ENCODE data around the gene PIKFYVE.

The PIKFYVE gene

GRCh38 chr2:208269091-208269490 is 3.0 kb downstream of the PIKFYVE start:
- no peak overlapping the region for H3K27ac ChIP-seq (replicated peaks)
- H3K27me3 ChIP-seq (ENCODE audit: insufficient read depth, poor library complexity, severe bottlenecking): no peaks in the 10 kb centered on the region
- no peak overlapping the region for H3K4me3 ChIP-seq (replicated peaks; ENCODE audit: insufficient read depth, low read length)
- DNase-seq (ENCODE audit: low read depth in 1 of 2, low spot score in 1 of 2): no peak
- no peak for TF ChIP-seq CTCF (IDR thresholded peaks at IDR 0.05; ENCODE audit: insufficient read depth, low read length)
- no peak for TF ChIP-seq REST (IDR thresholded peaks at IDR 0.05; ENCODE audit: insufficient replicate concordance, low read depth)
- TF ChIP-seq SPI1 (IDR thresholded peaks at IDR 0.05; ENCODE audit: borderline replicate concordance, low read depth): no peak
- TF ChIP-seq POLR2AphosphoS5 (IDR thresholded peaks at IDR 0.05; ENCODE audit: low read depth): no peak
- no peak for TF ChIP-seq GABPA (IDR thresholded peaks at IDR 0.05; ENCODE audit: low read depth)

- Histone ChIP-seq H3K4me3 (replicated peaks; ENCODE audit: insufficient read depth, low read length) (no peak overlapping the region), H3K27ac (replicated peaks) (no peak overlapping the region), H3K27me3 (ENCODE audit: insufficient read depth, poor library complexity, severe bottlenecking) (no peaks in the 10 kb centered on the region)
- TF ChIP-seq SPI1 (IDR thresholded peaks at IDR 0.05; ENCODE audit: borderline replicate concordance, low read depth): no peak
- no peak for TF ChIP-seq POLR2AphosphoS5 (IDR thresholded peaks at IDR 0.05; ENCODE audit: low read depth)
- TF ChIP-seq CTCF (IDR thresholded peaks at IDR 0.05; ENCODE audit: insufficient read depth, low read length): no peak
- TF ChIP-seq GABPA (IDR thresholded peaks at IDR 0.05; ENCODE audit: low read depth): no peak
- no peak for TF ChIP-seq REST (IDR thresholded peaks at IDR 0.05; ENCODE audit: insufficient replicate concordance, low read depth)
- DNase-seq (ENCODE audit: low read depth in 1 of 2, low spot score in 1 of 2): no peak
Observed at GRCh38 chr2:208274748-208275147, 8.7 kb downstream of the PIKFYVE start.

- Histone ChIP-seq H3K27ac (replicated peaks) (no peak overlapping the region), H3K27me3 (ENCODE audit: insufficient read depth, poor library complexity, severe bottlenecking) (no peaks in the 10 kb centered on the region), H3K4me3 (replicated peaks; ENCODE audit: insufficient read depth, low read length) (no peak overlapping the region)
- DNase-seq (ENCODE audit: low read depth in 1 of 2, low spot score in 1 of 2): no peak
- TF ChIP-seq REST (IDR thresholded peaks at IDR 0.05; ENCODE audit: insufficient replicate concordance, low read depth) (no peak), GABPA (IDR thresholded peaks at IDR 0.05; ENCODE audit: low read depth) (no peak), SPI1 (IDR thresholded peaks at IDR 0.05; ENCODE audit: borderline replicate concordance, low read depth) (no peak), POLR2AphosphoS5 (IDR thresholded peaks at IDR 0.05; ENCODE audit: low read depth) (no peak), CTCF (IDR thresholded peaks at IDR 0.05; ENCODE audit: insufficient read depth, low read length) (no peak)
Observed at GRCh38 chr2:208278549-208278948, 12.5 kb downstream of the PIKFYVE start.
